Measurements from ENCODE around the gene CNTNAP2. TPM values are rescaled to one million over a fixed set of nuclear protein-coding genes. Genes with fewer than 3 reads are reported as not detected.

CNTNAP2 gene
- total RNA-seq, 1 experiment from 2014 or later = 42.5 TPM

DNA sequence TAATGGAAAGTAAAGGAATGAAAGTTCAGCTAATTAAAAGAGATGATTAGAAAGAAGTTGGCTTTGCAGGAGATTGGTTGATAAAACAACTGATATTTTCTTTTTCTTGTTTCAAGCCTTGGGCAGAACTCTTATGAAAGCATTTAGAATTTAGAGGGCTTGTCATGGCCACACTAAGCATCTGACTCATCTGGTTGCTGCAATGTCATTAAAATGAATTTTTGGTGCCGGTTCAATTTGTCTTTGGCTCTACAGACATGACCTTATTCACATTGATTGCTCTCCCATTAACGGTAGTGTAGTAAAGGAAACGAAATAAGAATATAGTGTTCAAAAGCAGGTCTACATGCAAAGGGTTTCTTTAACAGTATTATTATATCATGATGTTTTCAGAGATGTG lies 1461.6 kb downstream of the CNTNAP2 start:
- no peak for DNase-seq
- no peaks in the 10 kb centered on the region for H3K36me3 Mint-ChIP-seq (ENCODE audit: insufficient read depth, unreplicated experiment)
- Histone ChIP-seq H3K27me3 (replicated peaks; ENCODE audit: control insufficient read depth, insufficient read depth, low read length) (no peaks in the 10 kb centered on the region), H3K4me3 (ENCODE audit: low read depth, low read length) (no peak overlapping the region), H3K9me3 (no peaks in the 10 kb centered on the region), H3K36me3 (ENCODE audit: control insufficient read depth, insufficient read depth, low read length) (no peaks in the 10 kb centered on the region), H3K4me1 (no peaks in the 10 kb centered on the region)
- TF ChIP-seq, protein P1, sequence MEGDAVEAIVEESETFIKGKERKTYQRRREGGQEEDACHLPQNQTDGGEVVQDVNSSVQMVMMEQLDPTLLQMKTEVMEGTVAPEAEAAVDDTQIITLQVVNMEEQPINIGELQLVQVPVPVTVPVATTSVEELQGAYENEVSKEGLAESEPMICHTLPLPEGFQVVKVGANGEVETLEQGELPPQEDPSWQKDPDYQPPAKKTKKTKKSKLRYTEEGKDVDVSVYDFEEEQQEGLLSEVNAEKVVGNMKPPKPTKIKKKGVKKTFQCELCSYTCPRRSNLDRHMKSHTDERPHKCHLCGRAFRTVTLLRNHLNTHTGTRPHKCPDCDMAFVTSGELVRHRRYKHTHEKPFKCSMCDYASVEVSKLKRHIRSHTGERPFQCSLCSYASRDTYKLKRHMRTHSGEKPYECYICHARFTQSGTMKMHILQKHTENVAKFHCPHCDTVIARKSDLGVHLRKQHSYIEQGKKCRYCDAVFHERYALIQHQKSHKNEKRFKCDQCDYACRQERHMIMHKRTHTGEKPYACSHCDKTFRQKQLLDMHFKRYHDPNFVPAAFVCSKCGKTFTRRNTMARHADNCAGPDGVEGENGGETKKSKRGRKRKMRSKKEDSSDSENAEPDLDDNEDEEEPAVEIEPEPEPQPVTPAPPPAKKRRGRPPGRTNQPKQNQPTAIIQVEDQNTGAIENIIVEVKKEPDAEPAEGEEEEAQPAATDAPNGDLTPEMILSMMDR (IDR thresholded peaks at IDR 0.05; ENCODE audit: insufficient read depth in 1 of 2, low read depth in 1 of 2, low read length in 1 of 2, severe bottlenecking in 1 of 2, unreplicated experiment in 1 of 2) = no peak
- no peaks in the 10 kb centered on the region for H3K27me3 Mint-ChIP-seq (ENCODE audit: insufficient read depth, unreplicated experiment)
- H3K27ac Mint-ChIP-seq (ENCODE audit: unreplicated experiment) = no peak overlapping the region
- BruUV-seq (replicated peaks) = no TSS peak
- no peaks in the 10 kb centered on the region for H3K9me3 Mint-ChIP-seq (ENCODE audit: unreplicated experiment)
- H3K4me1 Mint-ChIP-seq (ENCODE audit: low read depth, unreplicated experiment) = no peaks in the 10 kb centered on the region
- CTCF ChIA-PET = no interaction called here
- no peak overlapping the region for H3K4me3 Mint-ChIP-seq (ENCODE audit: unreplicated experiment)
- POLR2A ChIA-PET = no interaction called here
- intact Hi-C loops (cut with micrococcal nuclease; ENCODE audit: unreplicated experiment) = no loop called here

DNA sequence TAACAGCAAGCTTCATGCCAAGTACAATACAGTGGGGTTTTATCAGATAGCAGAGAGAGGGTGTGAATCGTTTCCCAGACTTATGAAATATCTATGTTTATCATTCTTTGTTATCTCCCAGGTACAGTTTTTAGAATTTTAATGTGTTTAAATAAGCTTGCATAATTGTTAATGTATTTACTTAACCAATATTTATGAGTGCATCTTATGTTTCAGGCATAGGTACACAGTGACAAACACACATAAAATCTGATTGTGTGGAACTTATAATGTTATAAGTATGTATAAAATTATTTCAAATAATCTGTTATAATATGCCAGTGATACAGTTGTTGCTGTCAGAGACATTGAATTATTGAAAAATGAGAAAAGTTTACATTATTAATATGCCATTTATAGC lies 1462.5 kb downstream of the CNTNAP2 start:
- CTCF ChIA-PET = no interaction called here
- Mint-ChIP-seq H3K27ac (ENCODE audit: unreplicated experiment) (no peak overlapping the region), H3K27me3 (ENCODE audit: insufficient read depth, unreplicated experiment) (no peaks in the 10 kb centered on the region), H3K36me3 (ENCODE audit: insufficient read depth, unreplicated experiment) (no peaks in the 10 kb centered on the region), H3K4me1 (ENCODE audit: low read depth, unreplicated experiment) (no peaks in the 10 kb centered on the region), H3K4me3 (ENCODE audit: unreplicated experiment) (no peak overlapping the region), H3K9me3 (ENCODE audit: unreplicated experiment) (no peaks in the 10 kb centered on the region)
- Histone ChIP-seq H3K4me3 (ENCODE audit: low read depth, low read length) (no peak overlapping the region), H3K27me3 (replicated peaks; ENCODE audit: control insufficient read depth, insufficient read depth, low read length) (no peaks in the 10 kb centered on the region), H3K9me3 (no peaks in the 10 kb centered on the region), H3K36me3 (ENCODE audit: control insufficient read depth, insufficient read depth, low read length) (no peaks in the 10 kb centered on the region), H3K4me1 (no peaks in the 10 kb centered on the region)
- BruUV-seq (replicated peaks) = no TSS peak
- TF ChIP-seq, protein P1 (IDR thresholded peaks at IDR 0.05; ENCODE audit: insufficient read depth in 1 of 2, low read depth in 1 of 2, low read length in 1 of 2, severe bottlenecking in 1 of 2, unreplicated experiment in 1 of 2) = no peak
- POLR2A ChIA-PET = no interaction called here
- DNase-seq = no peak
- intact Hi-C loops (cut with micrococcal nuclease; ENCODE audit: unreplicated experiment) = no loop called here

DNA sequence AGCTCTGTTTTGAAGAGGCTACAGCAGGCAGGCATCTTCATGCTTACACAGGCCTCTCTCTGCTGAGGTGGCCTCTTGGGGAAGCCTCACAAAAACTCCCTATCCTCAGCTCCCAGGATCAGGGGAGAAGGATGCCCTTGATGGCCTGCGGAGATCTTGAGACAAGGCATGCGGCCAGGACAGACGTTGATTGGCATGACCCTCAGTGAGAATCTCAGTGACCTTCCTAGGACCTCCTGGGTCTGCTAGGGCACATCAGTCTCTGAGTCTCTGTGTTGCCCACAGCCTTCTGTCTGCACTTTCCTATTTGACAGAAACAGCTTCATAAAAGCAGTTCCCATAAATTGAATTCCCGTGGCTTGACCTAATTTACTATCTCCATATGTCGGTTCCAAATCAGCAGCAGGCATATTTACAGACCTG lies 1468.2 kb downstream of the CNTNAP2 start:
- POLR2A ChIA-PET = no interaction called here
- intact Hi-C loops (cut with micrococcal nuclease; ENCODE audit: unreplicated experiment) = no loop called here
- no peaks in the 10 kb centered on the region for H3K9me3 Mint-ChIP-seq (ENCODE audit: unreplicated experiment)

More for the DNA sequence above, 1468.2 kb downstream of the CNTNAP2 start:
- Histone ChIP-seq H3K36me3 (ENCODE audit: control insufficient read depth, insufficient read depth, low read length) (no peaks in the 10 kb centered on the region), H3K27me3 (replicated peaks; ENCODE audit: control insufficient read depth, insufficient read depth, low read length) (no peaks in the 10 kb centered on the region), H3K4me1 (no peaks in the 10 kb centered on the region), H3K4me3 (ENCODE audit: low read depth, low read length) (no peak overlapping the region), H3K9me3 (0 out of 2 replicates have a peak, but pooled peaks cover 2% of the 10 kb centered on the region)
- no peaks in the 10 kb centered on the region for H3K36me3 Mint-ChIP-seq (ENCODE audit: insufficient read depth, unreplicated experiment)
- no peak for DNase-seq
- no peak overlapping the region for H3K27ac Mint-ChIP-seq (ENCODE audit: unreplicated experiment)
- CTCF ChIA-PET = no interaction called here
- H3K4me1 Mint-ChIP-seq (ENCODE audit: low read depth, unreplicated experiment) = no peaks in the 10 kb centered on the region
- TF ChIP-seq, protein P1 (IDR thresholded peaks at IDR 0.05; ENCODE audit: insufficient read depth in 1 of 2, low read depth in 1 of 2, low read length in 1 of 2, severe bottlenecking in 1 of 2, unreplicated experiment in 1 of 2) = no peak
- H3K27me3 Mint-ChIP-seq (ENCODE audit: insufficient read depth, unreplicated experiment) = no peaks in the 10 kb centered on the region
- no peak overlapping the region for H3K4me3 Mint-ChIP-seq (ENCODE audit: unreplicated experiment)
- no TSS peak for BruUV-seq (replicated peaks)

All from Caco-2 (cell line).